HCT116 (cell line): ENCODE results near the gene ENKD1. TPM values are rescaled to one million over a fixed set of nuclear protein-coding genes. Genes with fewer than 3 reads are reported as not detected.

Experiments used
- ATAC-seq: fragments of 200-7000 bp; cut with Tn5 transposase; 2 replicates; pipeline ENCODE4 v1.9.1; 2020; ENCODE audit warnings: mild to moderate bottlenecking, moderate library complexity
- BruUV-seq: library from RNA; stranded (reverse); fragments of 400-500 nt; replicated peaks from 2 replicates; lab custom pipeline; 2021; lab: Mats Ljungman, UMichigan
- CTCF ChIA-PET: fragments of 300-600 bp; sonication (Branson Sonifier 250); formaldehyde crosslinking; loops from one replicate; lab custom pipeline; 2021; ENCODE audit warnings: antibody characterized with exemption; lab: Charles Lee
- POLR2A ChIA-PET: fragments of 300-600, 350-600 bp; sonication (Branson Sonifier 250); formaldehyde crosslinking; loops from one replicate; lab custom pipeline; 2021; ENCODE audit warnings: antibody characterized with exemption; lab: Charles Lee
- RAD21 ChIA-PET, 2 experiments: fragments of 300-600 bp; sonication (Branson Sonifier 250); formaldehyde crosslinking; loops; one replicate each; lab custom pipeline; 2023; ENCODE audit warnings: low total read pairs in 2 of 2; ENCODE audit not compliant: uncharacterized antibody in 2 of 2, unreplicated experiment in 2 of 2, low non-redundant PET in 1 of 2; lab: Charles Lee
- DNase-seq: peaks from one replicate; pipeline ENCODE4 v3.0.0-alpha.2; 2010; ENCODE audit warnings: low read depth, low spot score
- H2AFZ ChIP-seq: fragments of 200-600 bp; shearing (Covaris generic), sonication (generic); 2 replicates; pipeline ENCODE4 v1.6.1; 2017; ENCODE audit warnings: low read depth, mixed run types, mixed read lengths, antibody characterized with exemption, low read length; ENCODE audit not compliant: poor library complexity, severe bottlenecking
- H3K27ac ChIP-seq: 2 replicates; pipeline ENCODE4 v1.5.1; 2012; ENCODE audit warnings: low read depth, low read length
- H3K27me3 ChIP-seq: fragments of 200-600 bp; sonication (generic); 2 replicates; pipeline ENCODE4 v1.6.1; 2016; ENCODE audit warnings: mixed run types, low read length, mixed read lengths; ENCODE audit not compliant: insufficient read depth
- H3K36me3 ChIP-seq, 2 experiments: fragments of 200-500 bp in 1 of 2; fragments of 200-600 bp in 1 of 2; sonication (Bioruptor generic) in 1 of 2; sonication (generic) in 1 of 2; 2 replicates each; pipeline versions ENCODE4 v1.5.1 to v1.6.1; 2014 to 2016; ENCODE audit warnings: low read length in 2 of 2, inconsistent platforms in 1 of 2, mixed read lengths in 1 of 2, mixed run types in 1 of 2; ENCODE audit not compliant: insufficient read depth in 2 of 2, control insufficient read depth in 1 of 2
- H3K4me1 ChIP-seq, 2 experiments: fragments of 200-600 bp in 1 of 2; sonication (generic) in 1 of 2; 2 replicates each; pipeline versions ENCODE4 v1.5.1 to v1.6.1; 2012 to 2017; ENCODE audit warnings: low read length in 2 of 2, inconsistent platforms in 1 of 2, mild to moderate bottlenecking in 1 of 2, mixed read lengths in 1 of 2, mixed run types in 1 of 2, moderate library complexity in 1 of 2; ENCODE audit not compliant: insufficient read depth in 2 of 2, control insufficient read depth in 1 of 2
- H3K4me2 ChIP-seq: fragments of 200-600 bp; sonication (generic); 2 replicates; pipeline ENCODE4 v1.6.1; 2017; ENCODE audit warnings: mixed run types, low read length, mixed read lengths
- H3K4me3 ChIP-seq, 2 experiments: fragments of 200-600 bp in 1 of 2; sonication (generic) in 1 of 2; replicated peaks in 1 of 2; 2 replicates each; pipeline ENCODE4 v1.5.1; 2011 to 2016; ENCODE audit warnings: low read length in 2 of 2, control low read depth in 1 of 2, low read depth in 1 of 2, mild to moderate bottlenecking in 1 of 2, mixed read lengths in 1 of 2, mixed run types in 1 of 2
- H3K79me2 ChIP-seq: fragments of 200-600 bp; sonication (generic); 2 replicates; pipeline ENCODE4 v1.6.1; 2017; ENCODE audit warnings: mild to moderate bottlenecking, mixed run types, low read length, moderate library complexity, mixed read lengths; ENCODE audit not compliant: insufficient read depth
- H3K9ac ChIP-seq: fragments of 200-600 bp; sonication (generic); 2 replicates; pipeline ENCODE4 v1.6.1; 2016; ENCODE audit warnings: low read length, mixed read lengths
- H3K9me2 ChIP-seq: fragments of 200-600 bp; sonication (generic), shearing (Covaris generic); 2 replicates; pipeline ENCODE4 v1.6.1; 2017; ENCODE audit warnings: mixed run types, mild to moderate bottlenecking, moderate library complexity; ENCODE audit not compliant: insufficient read depth
- H3K9me3 ChIP-seq, 2 experiments: fragments of 200-500 bp in 1 of 2; fragments of 200-600 bp in 1 of 2; sonication (Bioruptor generic) in 1 of 2; sonication (generic) in 1 of 2; 2 replicates each; pipeline ENCODE4 v1.6.1; 2014 to 2017; ENCODE audit warnings: low read length in 2 of 2, mixed read lengths in 2 of 2, inconsistent platforms in 1 of 2, low read depth in 1 of 2, mild to moderate bottlenecking in 1 of 2, mixed run types in 1 of 2, moderate library complexity in 1 of 2; ENCODE audit not compliant: control insufficient read depth in 1 of 2, insufficient read depth in 1 of 2
- H4K20me1 ChIP-seq: fragments of 200-600 bp; sonication (generic), shearing (Covaris generic); 2 replicates; pipeline ENCODE4 v1.6.1; 2017; ENCODE audit warnings: mixed run types, mild to moderate bottlenecking, moderate library complexity; ENCODE audit not compliant: insufficient read depth
- CEBPB ChIP-seq: IDR thresholded peaks from 2 replicates; pipeline ENCODE4 v1.6.1; 2012; ENCODE audit warnings: low read depth
- CTCF ChIP-seq, 3 experiments: fragments of 200-600 bp in 1 of 3; sonication (generic) in 1 of 3; IDR thresholded peaks in 2 of 3; conservative IDR thresholded peaks in 1 of 3; 2 replicates each; pipeline ENCODE4 v1.5.1; 2012 to 2017; ENCODE audit warnings: low read depth in 2 of 3, low read length in 2 of 3, antibody characterized with exemption in 1 of 3, borderline replicate concordance in 1 of 3, control low read depth in 1 of 3, mild to moderate bottlenecking in 1 of 3, mixed read lengths in 1 of 3, mixed run types in 1 of 3, moderate library complexity in 1 of 3; ENCODE audit not compliant: insufficient read depth in 1 of 3
- EGR1 ChIP-seq: IDR thresholded peaks from 2 replicates; pipeline ENCODE4 v1.6.1; 2012; ENCODE audit warnings: low read depth
- ELF1 ChIP-seq: IDR thresholded peaks from 2 replicates; pipeline ENCODE4 v1.6.1; 2012; ENCODE audit warnings: low read depth, borderline replicate concordance
- EZH2 ChIP-seq: fragments of 200-600 bp; sonication (generic); IDR thresholded peaks from 2 replicates; pipeline ENCODE4 v1.6.1; 2017; ENCODE audit warnings: antibody characterized with exemption, mixed run types
- JUND ChIP-seq: IDR thresholded peaks from 2 replicates; pipeline ENCODE4 v1.6.1; 2012
- MAX ChIP-seq: IDR thresholded peaks from 2 replicates; pipeline ENCODE4 v1.6.1; 2012
- POLR2AphosphoS5 ChIP-seq: IDR thresholded peaks from 2 replicates; pipeline ENCODE4 v1.6.1; 2011; ENCODE audit warnings: mild to moderate bottlenecking, low read depth, low read length, moderate library complexity
- RAD21 ChIP-seq: IDR thresholded peaks from 2 replicates; pipeline ENCODE4 v1.6.1; 2012; ENCODE audit warnings: low read depth, mild to moderate bottlenecking
- SP1 ChIP-seq: IDR thresholded peaks from 2 replicates; pipeline ENCODE4 v1.6.1; 2012; ENCODE audit warnings: low read depth
- TCF7L2 ChIP-seq: IDR thresholded peaks from 2 replicates; pipeline ENCODE4 v1.7.0; 2011; ENCODE audit warnings: borderline replicate concordance, inconsistent platforms; ENCODE audit not compliant: insufficient read depth, insufficient read length; ENCODE audit errors: extremely low read depth
- ZFX ChIP-seq: fragments of 450-650 bp; IDR thresholded peaks from 2 replicates; pipeline ENCODE4 v1.6.1; 2017
- intact Hi-C: fragments of 100-400 bp; cut with micrococcal nuclease; formaldehyde crosslinking; loops from 2 replicates; pipeline ENCODE4 v1.10.0; 2022
- total RNA-seq: library from RNA; stranded (reverse); gene quantifications from one replicate; pipeline ENCODE4 v1.2.1, GENCODE V29; 2021; ENCODE audit not compliant: unreplicated experiment
- TF ChIP-seq, protein P1 (sequence below): IDR thresholded peaks from 2 replicates; pipeline ENCODE4 v1.6.1; 2012
- TF ChIP-seq, protein P2 (sequence below): IDR thresholded peaks from 2 replicates; pipeline ENCODE4 v1.6.1; 2011; ENCODE audit warnings: mild to moderate bottlenecking, low read length, moderate library complexity; ENCODE audit not compliant: insufficient replicate concordance; ENCODE audit errors: extremely low read depth
- TF ChIP-seq, protein P3 (sequence below): IDR thresholded peaks from 2 replicates; pipeline ENCODE4 v1.6.1; 2012; ENCODE audit warnings: low read depth

ENKD1 gene
- total RNA-seq, 1 experiment from 2014 or later = 16.8 TPM

DNA sequence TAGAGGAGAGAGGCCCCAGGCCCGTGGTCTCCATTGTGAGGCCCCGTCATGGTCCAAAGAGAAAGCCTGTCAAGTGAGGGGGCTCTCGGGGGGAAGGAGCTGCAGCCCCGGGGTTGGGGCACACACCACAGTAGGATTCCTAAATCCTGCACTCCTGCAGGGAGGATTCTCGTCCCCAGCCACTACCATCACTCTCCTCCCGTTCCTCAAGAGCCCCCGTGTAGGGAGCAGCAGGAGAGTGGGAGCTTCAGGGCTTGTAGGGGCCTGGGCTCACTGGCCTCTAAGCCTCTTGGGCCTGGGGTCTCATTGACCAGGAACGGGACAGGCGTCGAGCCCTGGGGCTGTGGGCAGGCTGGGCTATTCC, 885 bp upstream of the ENKD1 start:
- no peaks in the 10 kb centered on the region for H3K27me3 ChIP-seq
- BruUV-seq = no TSS peak
- no peak overlapping the region for H2AFZ ChIP-seq
- CTCF ChIA-PET = interaction anchor here (1.8 to 2.7 kb wide), 2 partner anchors 146 to 186 kb away, joined by 6 to 22 read pairs; partner anchors contain the start of gene ATP6V0D1
- H3K4me3 ChIP-seq = no peak overlapping the region
- no peaks in the 10 kb centered on the region for H3K9me3 ChIP-seq
- peaks cover 6 to 38% of the 10 kb centered on the region in 2 experiments; a peak in 3 of 4 replicates for H3K4me1 ChIP-seq
- no peak overlapping the region for H3K9ac ChIP-seq
- POLR2A ChIA-PET = no interaction called here
- RAD21 ChIA-PET = no interaction called here
- no peaks in the 10 kb centered on the region for H4K20me1 ChIP-seq
- no peak for TF ChIP-seq CTCF (IDR thresholded peaks at IDR 0.05 in 2 of 3, conservative IDR thresholded peaks at IDR 0.05 in 1 of 3; ENCODE audit: borderline replicate concordance in 1 of 3, insufficient read depth in 1 of 3, low read depth in 2 of 3, low read length in 2 of 3)
- TF ChIP-seq RAD21 = no peak
- TF ChIP-seq JUND = no peak
- no peak for TF ChIP-seq TCF7L2
- TF ChIP-seq, protein P1, sequence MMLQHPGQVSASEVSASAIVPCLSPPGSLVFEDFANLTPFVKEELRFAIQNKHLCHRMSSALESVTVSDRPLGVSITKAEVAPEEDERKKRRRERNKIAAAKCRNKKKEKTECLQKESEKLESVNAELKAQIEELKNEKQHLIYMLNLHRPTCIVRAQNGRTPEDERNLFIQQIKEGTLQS = no peak
- TF ChIP-seq CEBPB = no peak
- no peak for TF ChIP-seq POLR2AphosphoS5
- TF ChIP-seq MAX = no peak
- TF ChIP-seq, protein P2, sequence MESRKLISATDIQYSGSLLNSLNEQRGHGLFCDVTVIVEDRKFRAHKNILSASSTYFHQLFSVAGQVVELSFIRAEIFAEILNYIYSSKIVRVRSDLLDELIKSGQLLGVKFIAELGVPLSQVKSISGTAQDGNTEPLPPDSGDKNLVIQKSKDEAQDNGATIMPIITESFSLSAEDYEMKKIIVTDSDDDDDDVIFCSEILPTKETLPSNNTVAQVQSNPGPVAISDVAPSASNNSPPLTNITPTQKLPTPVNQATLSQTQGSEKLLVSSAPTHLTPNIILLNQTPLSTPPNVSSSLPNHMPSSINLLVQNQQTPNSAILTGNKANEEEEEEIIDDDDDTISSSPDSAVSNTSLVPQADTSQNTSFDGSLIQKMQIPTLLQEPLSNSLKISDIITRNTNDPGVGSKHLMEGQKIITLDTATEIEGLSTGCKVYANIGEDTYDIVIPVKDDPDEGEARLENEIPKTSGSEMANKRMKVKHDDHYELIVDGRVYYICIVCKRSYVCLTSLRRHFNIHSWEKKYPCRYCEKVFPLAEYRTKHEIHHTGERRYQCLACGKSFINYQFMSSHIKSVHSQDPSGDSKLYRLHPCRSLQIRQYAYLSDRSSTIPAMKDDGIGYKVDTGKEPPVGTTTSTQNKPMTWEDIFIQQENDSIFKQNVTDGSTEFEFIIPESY = no peak
- TF ChIP-seq, protein P3, sequence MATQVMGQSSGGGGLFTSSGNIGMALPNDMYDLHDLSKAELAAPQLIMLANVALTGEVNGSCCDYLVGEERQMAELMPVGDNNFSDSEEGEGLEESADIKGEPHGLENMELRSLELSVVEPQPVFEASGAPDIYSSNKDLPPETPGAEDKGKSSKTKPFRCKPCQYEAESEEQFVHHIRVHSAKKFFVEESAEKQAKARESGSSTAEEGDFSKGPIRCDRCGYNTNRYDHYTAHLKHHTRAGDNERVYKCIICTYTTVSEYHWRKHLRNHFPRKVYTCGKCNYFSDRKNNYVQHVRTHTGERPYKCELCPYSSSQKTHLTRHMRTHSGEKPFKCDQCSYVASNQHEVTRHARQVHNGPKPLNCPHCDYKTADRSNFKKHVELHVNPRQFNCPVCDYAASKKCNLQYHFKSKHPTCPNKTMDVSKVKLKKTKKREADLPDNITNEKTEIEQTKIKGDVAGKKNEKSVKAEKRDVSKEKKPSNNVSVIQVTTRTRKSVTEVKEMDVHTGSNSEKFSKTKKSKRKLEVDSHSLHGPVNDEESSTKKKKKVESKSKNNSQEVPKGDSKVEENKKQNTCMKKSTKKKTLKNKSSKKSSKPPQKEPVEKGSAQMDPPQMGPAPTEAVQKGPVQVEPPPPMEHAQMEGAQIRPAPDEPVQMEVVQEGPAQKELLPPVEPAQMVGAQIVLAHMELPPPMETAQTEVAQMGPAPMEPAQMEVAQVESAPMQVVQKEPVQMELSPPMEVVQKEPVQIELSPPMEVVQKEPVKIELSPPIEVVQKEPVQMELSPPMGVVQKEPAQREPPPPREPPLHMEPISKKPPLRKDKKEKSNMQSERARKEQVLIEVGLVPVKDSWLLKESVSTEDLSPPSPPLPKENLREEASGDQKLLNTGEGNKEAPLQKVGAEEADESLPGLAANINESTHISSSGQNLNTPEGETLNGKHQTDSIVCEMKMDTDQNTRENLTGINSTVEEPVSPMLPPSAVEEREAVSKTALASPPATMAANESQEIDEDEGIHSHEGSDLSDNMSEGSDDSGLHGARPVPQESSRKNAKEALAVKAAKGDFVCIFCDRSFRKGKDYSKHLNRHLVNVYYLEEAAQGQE = no peak
- TF ChIP-seq ZFX = no peak
- TF ChIP-seq ELF1 = no peak
- no peak for TF ChIP-seq SP1
- TF ChIP-seq EZH2 = no peak
- TF ChIP-seq EGR1 = no peak
- no peaks in the 10 kb centered on the region for H3K9me2 ChIP-seq
- DNase-seq (no peak), ATAC-seq (no peak)
- intact Hi-C loops = loop anchor here (10.0 kb wide), 1 partner anchor 713 kb away; no protein-coding TSS in a partner anchor
- H3K4me2 ChIP-seq = no peak overlapping the region
- no peaks in the 10 kb centered on the region for H3K36me3 ChIP-seq
- H3K79me2 ChIP-seq = peaks cover 5% of the 10 kb centered on the region; the same call in 1 of the 2 replicates
- H3K27ac ChIP-seq = peak overlapping the region; percentile 50; the same call in 1 of the 2 replicates
